ENCODE results near the gene SOCS6. TPM values are rescaled to one million over a fixed set of nuclear protein-coding genes. Genes with fewer than 3 reads are reported as not detected.

The SOCS6 gene
- total and polyA plus RNA-seq, 2 of the 13 experiments (the other 11 are each of a cell fraction or from before 2014, with no cell fraction given): 18.6 to 38.3 TPM

- 0 out of 2 replicates have a peak, but pooled peaks have one; percentile 48 for TF ChIP-seq RERE (CRISPR knock-in tag; IDR thresholded peaks at IDR 0.05; ENCODE audit: low read depth)
- TF ChIP-seq SCMH1 (CRISPR knock-in tag; IDR thresholded peaks at IDR 0.05; ENCODE audit: borderline replicate concordance): no peak
- TF ChIP-seq TOPORS (CRISPR knock-in tag; IDR thresholded peaks at IDR 0.05): no peak; the same call in 1 of the 2 replicates
- TF ChIP-seq ATF7-NPFF (CRISPR knock-in tag; IDR thresholded peaks at IDR 0.05; ENCODE audit: low read depth): no peak
- no peak for TF ChIP-seq ETS1 (CRISPR knock-in tag; IDR thresholded peaks at IDR 0.05)
- no peak for TF ChIP-seq ZNF549 (CRISPR knock-in tag; IDR thresholded peaks at IDR 0.05)
- TF ChIP-seq PAXIP1 (CRISPR knock-in tag; conservative IDR thresholded peaks at IDR 0.05): peak; percentile 97
- TF ChIP-seq NR1H2 (CRISPR knock-in tag; IDR thresholded peaks at IDR 0.05; ENCODE audit: borderline replicate concordance, low read depth): no peak
- TF ChIP-seq CENPX (CRISPR knock-in tag; IDR thresholded peaks at IDR 0.05): no peak
- no peak for TF ChIP-seq ZNF768 (CRISPR knock-in tag; IDR thresholded peaks at IDR 0.05)
- no peak for TF ChIP-seq ZHX2 (IDR thresholded peaks at IDR 0.05; ENCODE audit: low read depth)
- TF ChIP-seq ZHX2 (CRISPR knock-in tag; IDR thresholded peaks at IDR 0.05; ENCODE audit: borderline replicate concordance): no peak
Measured at GRCh38 chr18:70376914-70377258, 88.0 kb downstream of the SOCS6 start (continued).

Measured in HepG2 (cell line).